ENCODE results near the gene PRKAR1B.

Gene PRKAR1B

GRCh38 chr7:601595-602340 is 125.3 kb downstream of the PRKAR1B start:
- Histone ChIP-seq H2AFZ (ENCODE audit: low read depth, low read length) (no peak overlapping the region), H3K9me3 (ENCODE audit: low read length) (no peaks in the 10 kb centered on the region), H3K4me1 (ENCODE audit: insufficient read depth, low read length) (no peaks in the 10 kb centered on the region), H3K27me3 (ENCODE audit: insufficient read depth, low read length) (no peaks in the 10 kb centered on the region), H3K36me3 (ENCODE audit: insufficient read depth, low read length) (no peaks in the 10 kb centered on the region), H3K4me3 (ENCODE audit: low read length) (no peak overlapping the region)

DNA sequence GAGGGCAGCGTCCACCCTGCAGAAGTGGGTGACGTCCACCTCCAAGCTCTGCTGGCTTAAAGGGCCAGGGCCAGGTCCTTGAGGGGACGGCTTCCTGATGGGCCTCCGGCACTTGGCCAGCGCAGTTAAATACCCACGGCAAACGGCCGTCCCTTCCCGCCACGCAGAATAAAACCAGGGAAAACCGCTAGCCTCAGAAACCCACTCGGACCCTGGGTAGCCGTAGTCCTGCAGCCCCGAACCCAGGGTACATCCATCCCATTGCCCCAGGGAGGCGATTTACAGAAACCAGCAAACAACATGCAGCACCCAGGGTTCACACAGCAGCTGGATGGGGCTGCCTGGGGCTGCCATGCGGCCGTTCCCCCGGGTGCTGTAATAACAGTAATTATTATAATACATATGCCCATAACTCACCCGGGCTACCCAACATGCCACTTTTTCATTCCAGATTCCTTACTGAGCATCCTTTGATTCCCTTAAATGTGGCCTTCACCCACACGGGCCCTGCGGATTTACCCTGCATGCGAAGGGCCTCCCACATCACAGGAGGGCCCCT is 126.0 kb downstream of the PRKAR1B start:
- Histone ChIP-seq H3K9me3 (ENCODE audit: low read length) (no peaks in the 10 kb centered on the region), H3K36me3 (ENCODE audit: insufficient read depth, low read length) (no peaks in the 10 kb centered on the region), H3K4me3 (ENCODE audit: low read length) (no peak overlapping the region), H2AFZ (ENCODE audit: low read depth, low read length) (no peak overlapping the region), H3K27me3 (ENCODE audit: insufficient read depth, low read length) (no peaks in the 10 kb centered on the region), H3K4me1 (ENCODE audit: insufficient read depth, low read length) (no peaks in the 10 kb centered on the region)

GRCh38 chr7:600149-601035 is 126.7 kb downstream of the PRKAR1B start:
- Histone ChIP-seq H3K4me1 (ENCODE audit: insufficient read depth, low read length) (no peaks in the 10 kb centered on the region), H3K4me3 (ENCODE audit: low read length) (no peak overlapping the region), H2AFZ (ENCODE audit: low read depth, low read length) (no peak overlapping the region), H3K36me3 (ENCODE audit: insufficient read depth, low read length) (no peaks in the 10 kb centered on the region), H3K9me3 (ENCODE audit: low read length) (no peaks in the 10 kb centered on the region), H3K27me3 (ENCODE audit: insufficient read depth, low read length) (no peaks in the 10 kb centered on the region)

DNA sequence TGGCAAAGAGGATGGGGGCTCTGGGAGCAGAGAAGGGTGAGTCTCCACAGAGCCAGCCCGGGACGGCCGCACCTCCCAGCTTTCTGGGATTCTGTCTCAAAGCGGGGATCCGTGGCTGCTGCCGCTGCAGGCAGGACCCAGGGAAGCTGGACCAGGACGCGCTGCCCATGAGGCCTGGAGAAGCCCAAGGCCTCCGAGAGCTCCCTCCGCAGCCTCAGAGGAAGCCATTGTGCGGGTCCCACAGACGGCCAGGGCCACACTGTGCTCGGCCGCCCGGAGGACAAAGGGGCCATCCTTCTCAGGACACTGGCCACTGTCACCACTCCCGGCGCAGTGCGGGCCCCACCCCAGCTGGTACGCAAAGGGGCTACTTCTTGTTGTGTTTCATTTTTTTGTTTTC is 128.2 kb downstream of the PRKAR1B start:
- Histone ChIP-seq H3K27me3 (ENCODE audit: insufficient read depth, low read length) (no peaks in the 10 kb centered on the region), H3K4me3 (ENCODE audit: low read length) (no peak overlapping the region), H2AFZ (ENCODE audit: low read depth, low read length) (no peak overlapping the region), H3K4me1 (ENCODE audit: insufficient read depth, low read length) (no peaks in the 10 kb centered on the region), H3K9me3 (ENCODE audit: low read length) (no peaks in the 10 kb centered on the region), H3K36me3 (ENCODE audit: insufficient read depth, low read length) (no peaks in the 10 kb centered on the region)

DNA sequence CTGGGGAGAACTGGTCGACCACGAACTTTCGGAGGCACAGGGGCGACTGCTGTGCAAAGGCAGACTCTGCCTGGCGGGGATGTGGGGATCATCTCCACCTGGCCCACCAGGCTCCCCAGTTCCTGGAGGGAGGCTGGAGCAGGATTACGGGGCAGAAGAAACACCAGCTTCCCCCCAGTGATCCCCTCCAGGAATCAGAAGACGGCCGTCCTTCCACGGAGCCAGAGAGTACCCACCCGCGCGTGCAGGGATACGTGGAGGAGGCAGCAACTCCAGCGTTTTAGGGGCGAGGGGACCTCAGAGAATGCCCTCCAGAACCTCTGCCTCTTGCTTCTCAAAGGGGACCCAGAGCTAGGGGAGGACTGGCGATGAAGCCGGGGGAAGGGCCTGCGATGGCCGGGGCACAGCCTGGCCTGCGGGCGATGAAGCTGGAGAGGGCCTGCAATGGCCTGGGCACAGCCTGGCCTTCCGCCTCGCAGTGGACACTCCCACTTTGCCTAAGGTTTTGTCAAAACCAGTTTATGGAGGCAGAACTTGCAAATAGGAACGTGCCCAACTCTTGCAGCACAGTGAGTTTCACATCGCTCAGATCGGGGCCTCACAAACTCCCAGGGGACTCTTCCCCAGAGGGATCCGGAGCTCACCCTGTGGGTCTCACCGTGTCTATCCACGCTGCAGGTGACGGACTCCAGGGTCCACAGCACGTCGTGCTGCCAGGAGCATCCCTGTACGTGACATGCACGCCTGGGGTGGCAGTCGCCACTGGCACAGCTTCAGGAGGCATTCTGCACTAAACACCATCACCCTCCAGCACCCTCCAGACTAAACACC is 129.5 kb downstream of the PRKAR1B start:
- Histone ChIP-seq H3K4me1 (ENCODE audit: insufficient read depth, low read length) (no peaks in the 10 kb centered on the region), H3K36me3 (ENCODE audit: insufficient read depth, low read length) (no peaks in the 10 kb centered on the region), H3K9me3 (ENCODE audit: low read length) (no peaks in the 10 kb centered on the region), H3K4me3 (ENCODE audit: low read length) (no peak overlapping the region), H3K27me3 (ENCODE audit: insufficient read depth, low read length) (no peaks in the 10 kb centered on the region), H2AFZ (ENCODE audit: low read depth, low read length) (no peak overlapping the region)

DNA sequence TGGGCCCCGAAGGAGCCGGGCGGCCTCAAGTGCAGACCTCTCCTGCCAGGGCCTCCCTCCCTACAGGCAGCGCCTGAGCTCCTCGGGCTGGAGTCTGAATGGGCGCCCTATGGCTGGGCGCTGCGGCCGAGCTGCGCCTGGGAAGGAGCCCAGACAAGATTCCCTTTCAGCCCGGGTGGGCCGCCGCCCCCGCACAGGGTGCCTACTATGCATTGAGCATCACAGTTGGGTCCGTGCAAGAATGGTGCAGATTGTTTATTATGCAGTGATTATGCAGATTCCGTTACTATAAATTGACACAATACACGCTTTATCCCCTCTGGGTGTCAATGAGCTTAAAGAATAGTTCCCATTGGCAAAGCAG is 130.3 kb downstream of the PRKAR1B start:
- H2AFZ ChIP-seq (ENCODE audit: low read depth, low read length), result no peak overlapping the region
- no peaks in the 10 kb centered on the region for H3K27me3 ChIP-seq (ENCODE audit: insufficient read depth, low read length)
- H3K4me1 ChIP-seq (ENCODE audit: insufficient read depth, low read length), result no peaks in the 10 kb centered on the region
- H3K4me3 ChIP-seq (ENCODE audit: low read length), result no peak overlapping the region
- no peaks in the 10 kb centered on the region for H3K36me3 ChIP-seq (ENCODE audit: insufficient read depth, low read length)
- H3K9me3 ChIP-seq (ENCODE audit: low read length), result no peaks in the 10 kb centered on the region

- Histone ChIP-seq H3K4me3 (ENCODE audit: low read length) (no peak overlapping the region), H3K9me3 (ENCODE audit: low read length) (no peaks in the 10 kb centered on the region), H3K36me3 (ENCODE audit: insufficient read depth, low read length) (no peaks in the 10 kb centered on the region), H3K27me3 (ENCODE audit: insufficient read depth, low read length) (no peaks in the 10 kb centered on the region), H3K4me1 (ENCODE audit: insufficient read depth, low read length) (no peaks in the 10 kb centered on the region), H2AFZ (ENCODE audit: low read depth, low read length) (no peak overlapping the region)
Measured at GRCh38 chr7:596071-596818, 130.8 kb downstream of the PRKAR1B start.

DNA sequence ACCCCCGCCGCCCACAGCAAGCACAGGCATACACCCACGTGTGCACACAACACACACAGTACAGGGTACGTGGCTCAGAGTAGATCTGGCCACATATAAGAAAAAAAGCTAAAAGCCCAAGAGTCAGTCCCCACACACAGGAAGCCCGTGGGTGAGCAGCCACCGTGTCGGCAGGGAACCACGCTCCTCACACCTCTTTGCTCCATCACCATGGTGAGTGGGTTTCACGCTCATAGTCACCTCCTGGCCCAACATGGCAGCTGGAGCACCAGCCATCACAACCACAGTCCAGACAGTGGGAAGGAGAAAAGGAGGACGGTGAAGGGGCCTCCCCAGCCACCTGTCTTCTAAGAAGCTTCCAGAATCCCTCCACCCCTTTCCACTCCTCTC is 131.5 kb downstream of the PRKAR1B start:
- Histone ChIP-seq H3K4me1 (ENCODE audit: insufficient read depth, low read length) (no peaks in the 10 kb centered on the region), H3K4me3 (ENCODE audit: low read length) (no peak overlapping the region), H3K9me3 (ENCODE audit: low read length) (no peaks in the 10 kb centered on the region), H2AFZ (ENCODE audit: low read depth, low read length) (no peak overlapping the region), H3K27me3 (ENCODE audit: insufficient read depth, low read length) (no peaks in the 10 kb centered on the region), H3K36me3 (ENCODE audit: insufficient read depth, low read length) (no peaks in the 10 kb centered on the region)

DNA sequence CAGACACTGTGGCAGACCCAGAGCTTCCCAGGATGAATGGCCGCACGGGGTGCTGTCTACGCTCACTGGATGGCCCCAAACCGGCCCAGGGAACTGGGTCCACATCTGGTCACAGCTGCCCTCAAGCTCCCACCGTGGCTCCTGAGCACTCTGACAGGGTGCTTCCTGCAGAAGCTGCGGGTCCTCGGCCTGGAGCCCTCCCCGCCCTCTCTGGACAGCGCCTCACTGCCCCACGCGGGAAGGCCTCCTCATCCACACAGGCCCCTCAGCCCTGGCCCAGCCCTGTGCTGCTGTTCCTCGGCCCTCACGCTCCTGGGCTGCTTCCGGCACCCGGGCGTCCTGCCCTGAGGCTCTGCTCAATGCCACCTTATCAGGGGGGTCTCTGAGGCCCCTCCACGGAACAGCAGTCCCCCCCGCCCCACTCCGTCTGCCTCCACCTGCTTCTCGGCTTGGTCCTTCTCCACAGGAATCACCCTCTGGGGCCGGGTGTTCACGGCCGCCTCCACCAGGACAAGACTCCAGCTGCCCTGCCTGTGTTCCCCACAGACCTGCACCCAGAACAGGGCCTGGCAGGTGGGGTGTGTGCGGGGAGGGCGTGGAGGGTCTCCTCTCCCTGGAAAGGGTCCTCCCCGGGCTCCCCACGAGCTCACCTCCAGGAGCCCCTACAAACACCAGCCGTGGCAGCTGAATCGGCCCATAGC is 132.0 kb downstream of the PRKAR1B start:
- no peaks in the 10 kb centered on the region for H3K9me3 ChIP-seq (ENCODE audit: low read length)
- H2AFZ ChIP-seq (ENCODE audit: low read depth, low read length), result no peak overlapping the region
- no peaks in the 10 kb centered on the region for H3K36me3 ChIP-seq (ENCODE audit: insufficient read depth, low read length)
- H3K4me3 ChIP-seq (ENCODE audit: low read length), result no peak overlapping the region
- H3K27me3 ChIP-seq (ENCODE audit: insufficient read depth, low read length), result no peaks in the 10 kb centered on the region
- no peaks in the 10 kb centered on the region for H3K4me1 ChIP-seq (ENCODE audit: insufficient read depth, low read length)

DNA sequence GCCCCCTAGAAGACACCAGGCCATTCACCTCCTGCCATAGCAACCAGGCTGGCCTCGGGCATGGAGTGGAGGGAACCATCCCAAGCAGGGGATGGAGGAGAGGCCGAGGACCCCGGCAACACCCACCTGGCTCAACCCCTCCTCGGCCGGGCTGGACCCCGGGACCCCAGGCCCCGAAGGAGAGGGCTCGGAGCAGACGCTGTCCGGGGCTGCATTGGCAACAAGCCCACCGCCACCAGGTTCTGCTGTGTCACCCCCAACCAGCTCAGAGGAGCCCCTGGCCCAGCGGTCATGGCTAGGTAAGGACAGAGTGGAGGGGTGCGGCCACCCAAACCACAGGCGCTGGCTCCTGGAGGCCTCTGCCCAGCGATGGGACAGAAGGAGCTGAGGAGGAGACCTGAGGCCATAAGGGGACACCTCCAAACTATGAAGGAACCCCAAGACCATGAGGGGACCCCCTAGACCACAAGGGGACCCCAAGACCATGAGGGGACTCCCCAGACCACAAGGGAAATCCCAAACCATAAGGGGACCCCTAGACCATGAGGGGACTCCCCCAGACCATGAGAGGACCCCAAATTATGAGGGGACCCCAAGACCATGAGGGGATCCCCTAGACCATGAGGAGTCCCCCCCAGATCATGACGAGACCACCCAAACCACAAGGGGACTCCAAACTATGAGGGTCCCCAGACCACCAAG is 132.7 kb downstream of the PRKAR1B start:
- no peaks in the 10 kb centered on the region for H3K27me3 ChIP-seq (ENCODE audit: insufficient read depth, low read length)

GRCh38 chr7:593324-594115 is 133.6 kb downstream of the PRKAR1B start:
- H3K27me3 ChIP-seq (ENCODE audit: insufficient read depth, low read length), result no peaks in the 10 kb centered on the region
- H3K9me3 ChIP-seq (ENCODE audit: low read length), result no peaks in the 10 kb centered on the region
- no peaks in the 10 kb centered on the region for H3K4me1 ChIP-seq (ENCODE audit: insufficient read depth, low read length)
- H2AFZ ChIP-seq (ENCODE audit: low read depth, low read length), result no peak overlapping the region
- no peak overlapping the region for H3K4me3 ChIP-seq (ENCODE audit: low read length)
- H3K36me3 ChIP-seq (ENCODE audit: insufficient read depth, low read length), result no peaks in the 10 kb centered on the region

More for the DNA sequence above, 132.7 kb downstream of the PRKAR1B start:
- Histone ChIP-seq H3K4me3 (ENCODE audit: low read length) (no peak overlapping the region), H2AFZ (ENCODE audit: low read depth, low read length) (no peak overlapping the region), H3K4me1 (ENCODE audit: insufficient read depth, low read length) (no peaks in the 10 kb centered on the region), H3K36me3 (ENCODE audit: insufficient read depth, low read length) (no peaks in the 10 kb centered on the region), H3K9me3 (ENCODE audit: low read length) (no peaks in the 10 kb centered on the region)

Data from neuron (in vitro differentiated cells).